ENCODE data around the gene UPK1B.

DNA sequence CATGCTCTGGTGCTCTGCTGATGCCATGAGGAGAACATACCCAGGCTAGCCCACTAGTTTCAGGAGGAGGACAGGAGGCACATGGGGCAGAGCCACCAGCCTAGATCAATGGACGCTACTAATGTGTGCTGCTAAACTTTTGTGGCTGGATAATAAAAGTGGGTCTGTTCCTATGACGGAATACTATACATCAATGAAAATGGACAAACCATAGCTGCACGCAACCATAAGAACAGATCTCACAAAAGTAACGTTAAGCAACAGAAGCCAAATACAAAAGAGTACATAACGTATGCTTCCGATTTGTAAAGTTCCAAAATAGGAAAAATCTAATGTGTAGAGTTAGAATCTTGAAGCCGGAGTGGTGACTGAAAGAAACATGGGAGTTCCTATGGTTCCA is 55.8 kb downstream of the UPK1B start:
- TF ChIP-seq, protein P1, sequence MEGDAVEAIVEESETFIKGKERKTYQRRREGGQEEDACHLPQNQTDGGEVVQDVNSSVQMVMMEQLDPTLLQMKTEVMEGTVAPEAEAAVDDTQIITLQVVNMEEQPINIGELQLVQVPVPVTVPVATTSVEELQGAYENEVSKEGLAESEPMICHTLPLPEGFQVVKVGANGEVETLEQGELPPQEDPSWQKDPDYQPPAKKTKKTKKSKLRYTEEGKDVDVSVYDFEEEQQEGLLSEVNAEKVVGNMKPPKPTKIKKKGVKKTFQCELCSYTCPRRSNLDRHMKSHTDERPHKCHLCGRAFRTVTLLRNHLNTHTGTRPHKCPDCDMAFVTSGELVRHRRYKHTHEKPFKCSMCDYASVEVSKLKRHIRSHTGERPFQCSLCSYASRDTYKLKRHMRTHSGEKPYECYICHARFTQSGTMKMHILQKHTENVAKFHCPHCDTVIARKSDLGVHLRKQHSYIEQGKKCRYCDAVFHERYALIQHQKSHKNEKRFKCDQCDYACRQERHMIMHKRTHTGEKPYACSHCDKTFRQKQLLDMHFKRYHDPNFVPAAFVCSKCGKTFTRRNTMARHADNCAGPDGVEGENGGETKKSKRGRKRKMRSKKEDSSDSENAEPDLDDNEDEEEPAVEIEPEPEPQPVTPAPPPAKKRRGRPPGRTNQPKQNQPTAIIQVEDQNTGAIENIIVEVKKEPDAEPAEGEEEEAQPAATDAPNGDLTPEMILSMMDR (conservative IDR thresholded peaks at IDR 0.05): no peak
- no peak for TF ChIP-seq ZFX (IDR thresholded peaks at IDR 0.05)

All from C4-2B (cell line).